PC-3 (cell line): Measurements from ENCODE around the gene TIAM1. TPM values are rescaled to one million over a fixed set of nuclear protein-coding genes. Genes with fewer than 3 reads are reported as not detected.
A peak's percentile ranks its signal among the peaks of the same experiment; 100 is the strongest.

Experiments used
- ATAC-seq: fragments of 200-7000 bp; cut with Tn5 transposase; 2 replicates; pipeline ENCODE4 v1.9.1; 2020; ENCODE audit warnings: mild to moderate bottlenecking, moderate library complexity
- BruUV-seq: library from RNA; stranded (reverse); fragments of 400-500 nt; replicated peaks from 2 replicates; lab custom pipeline; 2021; lab: Mats Ljungman, UMichigan
- CTCF ChIA-PET: fragments of 300-600 bp; sonication (Branson Sonifier 250); formaldehyde crosslinking; loops from one replicate; lab custom pipeline; 2022; ENCODE audit warnings: antibody characterized with exemption; lab: Charles Lee
- POLR2A ChIA-PET: fragments of 300-600 bp; sonication (Branson Sonifier 250); formaldehyde crosslinking; loops from one replicate; lab custom pipeline; 2022; ENCODE audit warnings: antibody characterized with exemption; ENCODE audit not compliant: unreplicated experiment; lab: Charles Lee
- DNase-seq: peaks from one replicate; pipeline ENCODE4 v3.0.0-alpha.2; 2015
- H2AFZ ChIP-seq: fragments of 300-600 bp; sonication (generic); 2 replicates; pipeline ENCODE4 v1.6.0; 2016; ENCODE audit warnings: antibody characterized with exemption, low read length
- H3F3A ChIP-seq: fragments of 300-600 bp; sonication (generic); one replicate; pipeline ENCODE4 v1.6.0; 2017; ENCODE audit warnings: antibody characterized with exemption, low read length, control low read depth, mild to moderate bottlenecking; ENCODE audit not compliant: unreplicated experiment
- H3K27ac ChIP-seq: fragments of 300-600 bp; sonication (generic); 2 replicates; pipeline ENCODE4 v1.5.1; 2016; ENCODE audit warnings: mild to moderate bottlenecking, low read length
- H3K27me3 ChIP-seq: fragments of 300-600 bp; sonication (generic); 2 replicates; pipeline ENCODE4 v1.6.1; 2016; ENCODE audit warnings: low read length, mixed read lengths
- H3K36me3 ChIP-seq: fragments of 300-600 bp; sonication (generic); 2 replicates; pipeline ENCODE4 v1.6.1; 2016; ENCODE audit warnings: low read depth, mixed run types, low read length, mixed read lengths
- H3K4me1 ChIP-seq: fragments of 300-600 bp; sonication (generic); 2 replicates; pipeline ENCODE4 v1.5.1; 2016; ENCODE audit warnings: low read length; ENCODE audit not compliant: insufficient read depth
- H3K4me2 ChIP-seq: fragments of 300-600 bp; sonication (generic); 2 replicates; pipeline ENCODE4 v1.6.0; 2016; ENCODE audit warnings: low read length
- H3K4me3 ChIP-seq: fragments of 300-600 bp; sonication (generic); 2 replicates; pipeline ENCODE4 v1.5.1; 2016; ENCODE audit warnings: mild to moderate bottlenecking, low read length, mixed read lengths
- H3K79me2 ChIP-seq: fragments of 300-600 bp; sonication (generic); 2 replicates; pipeline ENCODE4 v1.6.1; 2017; ENCODE audit warnings: low read length, mixed read lengths
- H3K9ac ChIP-seq: fragments of 300-600 bp; sonication (generic); 2 replicates; pipeline ENCODE4 v1.6.0; 2016; ENCODE audit warnings: mild to moderate bottlenecking, low read length
- H3K9me2 ChIP-seq: fragments of 300-600 bp; sonication (generic); replicated peaks from 2 replicates; pipeline ENCODE4 v1.6.1; 2016; ENCODE audit warnings: mixed run types, low read length, mixed read lengths
- H3K9me3 ChIP-seq: fragments of 300-600 bp; sonication (generic); 2 replicates; pipeline ENCODE4 v1.6.1; 2016; ENCODE audit warnings: low read length, mixed read lengths
- H4K20me1 ChIP-seq: fragments of 300-600 bp; sonication (generic); 2 replicates; pipeline ENCODE4 v1.6.1; 2016; ENCODE audit warnings: low read length, mixed read lengths
- CTCF ChIP-seq: fragments of 300-600 bp; sonication (generic); conservative IDR thresholded peaks from 2 replicates; pipeline ENCODE4 v1.5.1; 2017; ENCODE audit warnings: antibody characterized with exemption, low read depth, mild to moderate bottlenecking, low read length
- EZH2 ChIP-seq: fragments of 300-600 bp; sonication (generic); IDR thresholded peaks from one replicate; pipeline ENCODE4 v1.6.1; 2017; ENCODE audit warnings: antibody characterized with exemption, mild to moderate bottlenecking, low read length; ENCODE audit not compliant: unreplicated experiment
- EZH2phosphoT487 ChIP-seq: fragments of 300-600 bp; sonication (generic); IDR thresholded peaks from 2 replicates; pipeline ENCODE4 v1.6.1; 2018; ENCODE audit warnings: mild to moderate bottlenecking, antibody characterized with exemption, low read length, borderline replicate concordance
- intact Hi-C: fragments of 100-400 bp; cut with micrococcal nuclease; formaldehyde crosslinking; loops from 2 replicates; pipeline ENCODE4 v1.9.0; 2023
- total RNA-seq: library from RNA; depleted of rRNA; stranded (reverse); fragments of >200 nt; gene quantifications from 2 replicates; pipeline ENCODE4 v1.2.3, GENCODE V29; 2014

Gene TIAM1
- total RNA-seq, 1 experiment from 2014 or later = 19.1 TPM

- ChIA-PET CTCF (no interaction called here), POLR2A (no interaction called here)
- peak overlapping the region; percentile 54 for H3K4me2 ChIP-seq
- no peak for TF ChIP-seq CTCF
- no peak for TF ChIP-seq EZH2
- no peak for TF ChIP-seq EZH2phosphoT487
- peaks cover 6% of the 10 kb centered on the region for H3F3A ChIP-seq
- ATAC-seq (0 out of 2 replicates have a peak, but pooled peaks have one; percentile 35), DNase-seq (peak; percentile 85)
- no peaks in the 10 kb centered on the region for H3K9me3 ChIP-seq
- no TSS peak for BruUV-seq
- no peak overlapping the region for H3K4me3 ChIP-seq
- no peaks in the 10 kb centered on the region for H4K20me1 ChIP-seq
- H3K27ac ChIP-seq = peak overlapping the region; percentile 84
- intact Hi-C loops = no loop called here
- no peaks in the 10 kb centered on the region for H3K27me3 ChIP-seq
- H3K9ac ChIP-seq = no peak overlapping the region
- no peaks in the 10 kb centered on the region for H3K9me2 ChIP-seq
- no peak overlapping the region for H2AFZ ChIP-seq
- peaks cover 34% of the 10 kb centered on the region for H3K4me1 ChIP-seq
- H3K79me2 ChIP-seq = no peaks in the 10 kb centered on the region
- H3K36me3 ChIP-seq = no peaks in the 10 kb centered on the region
These were observed 228.8 kb downstream of the TIAM1 start for GRCh38 chr21:31115249-31115648.

GRCh38 chr21:31111093-31111492 lies 233.0 kb downstream of the TIAM1 start:
- no peak overlapping the region for H3K4me3 ChIP-seq
- H3F3A ChIP-seq = no peaks in the 10 kb centered on the region
- no TSS peak for BruUV-seq
- no peak overlapping the region for H3K9ac ChIP-seq
- intact Hi-C loops = no loop called here
- no peaks in the 10 kb centered on the region for H4K20me1 ChIP-seq
- DNase-seq (no peak), ATAC-seq (no peak)
- CTCF ChIA-PET = no interaction called here
- no peaks in the 10 kb centered on the region for H3K9me3 ChIP-seq
- H3K79me2 ChIP-seq = no peaks in the 10 kb centered on the region
- no peaks in the 10 kb centered on the region for H3K27me3 ChIP-seq
- TF ChIP-seq EZH2 (no peak), EZH2phosphoT487 (no peak), CTCF (no peak)
- H3K4me2 ChIP-seq = no peak overlapping the region
- no peak overlapping the region for H3K27ac ChIP-seq
- H3K4me1 ChIP-seq = peaks cover 14% of the 10 kb centered on the region
- no peaks in the 10 kb centered on the region for H3K36me3 ChIP-seq
- no peaks in the 10 kb centered on the region for H3K9me2 ChIP-seq
- POLR2A ChIA-PET = no interaction called here
- H2AFZ ChIP-seq = no peak overlapping the region

- no peaks in the 10 kb centered on the region for H3K9me2 ChIP-seq
- no peak for ATAC-seq
- no peaks in the 10 kb centered on the region for H3K27me3 ChIP-seq
- H3K9me3 ChIP-seq = no peaks in the 10 kb centered on the region
- H3F3A ChIP-seq = no peaks in the 10 kb centered on the region
- peaks cover 8% of the 10 kb centered on the region for H3K4me1 ChIP-seq
- no peak overlapping the region for H3K9ac ChIP-seq
- ChIA-PET POLR2A (no interaction called here), CTCF (interaction anchor here (1.1 kb wide), 1 partner anchor 70 kb away, joined by 4 read pairs; no protein-coding TSS in a partner anchor)
- no peaks in the 10 kb centered on the region for H4K20me1 ChIP-seq
- no peak overlapping the region for H3K4me3 ChIP-seq
- no peak overlapping the region for H3K27ac ChIP-seq
- intact Hi-C loops = no loop called here
- H2AFZ ChIP-seq = no peak overlapping the region
- no TSS peak for BruUV-seq
- TF ChIP-seq CTCF (no peak), EZH2phosphoT487 (no peak), EZH2 (no peak)
- DNase-seq = no peak
- H3K4me2 ChIP-seq = no peak overlapping the region
- no peaks in the 10 kb centered on the region for H3K79me2 ChIP-seq
- H3K36me3 ChIP-seq = no peaks in the 10 kb centered on the region
These were observed 233.6 kb downstream of the TIAM1 start for GRCh38 chr21:31110430-31110829.
